IMR-90 (cell line): ENCODE results near the gene CCDC167.

Source experiments
- BHLHE40 ChIP-seq: fragments of 150-350 bp; IDR thresholded peaks from 2 replicates; pipeline ENCODE4 v1.6.1; 2016; ENCODE audit warnings: mild to moderate bottlenecking, low read depth, low read length
- CEBPB ChIP-seq: IDR thresholded peaks from 2 replicates; pipeline ENCODE4 v1.6.1; 2012; ENCODE audit warnings: low read depth, low read length, improper control_type of control experiment
- CTCF ChIP-seq: conservative IDR thresholded peaks from 2 replicates; pipeline ENCODE4 v1.5.1; 2012; ENCODE audit warnings: mild to moderate bottlenecking, low read depth, low read length, improper control_type of control experiment
- FOS ChIP-seq: fragments of 150-350 bp; IDR thresholded peaks from 2 replicates; pipeline ENCODE4 v1.6.1; 2016; ENCODE audit warnings: low read depth, low read length
- MAZ ChIP-seq: IDR thresholded peaks from 2 replicates; pipeline ENCODE4 v1.6.1; 2012; ENCODE audit warnings: low read depth, mild to moderate bottlenecking, low read length, improper control_type of control experiment, moderate library complexity, borderline replicate concordance
- MXI1 ChIP-seq: IDR thresholded peaks from 2 replicates; pipeline ENCODE4 v1.6.1; 2012; ENCODE audit warnings: low read depth, mild to moderate bottlenecking, low read length, moderate library complexity, borderline replicate concordance
- POLR2A ChIP-seq: IDR thresholded peaks from 2 replicates; pipeline ENCODE4 v1.6.1; 2012; ENCODE audit warnings: mild to moderate bottlenecking, low read depth, low read length
- RCOR1 ChIP-seq: IDR thresholded peaks from 2 replicates; pipeline ENCODE4 v1.6.1; 2012; ENCODE audit warnings: mild to moderate bottlenecking, low read length, improper control_type of control experiment; ENCODE audit not compliant: insufficient replicate concordance
- RFX5 ChIP-seq: IDR thresholded peaks from 2 replicates; pipeline ENCODE4 v1.8.0; 2012; ENCODE audit warnings: low read depth, mild to moderate bottlenecking, low read length, moderate library complexity
- SMC3 ChIP-seq: fragments of 150-350 bp; IDR thresholded peaks from 2 replicates; pipeline ENCODE4 v1.6.1; 2016; ENCODE audit warnings: low read depth, mild to moderate bottlenecking, antibody characterized with exemption, low read length, moderate library complexity
- USF2 ChIP-seq: fragments of 150-350 bp; IDR thresholded peaks from 2 replicates; pipeline ENCODE4 v1.6.1; 2017; ENCODE audit warnings: mild to moderate bottlenecking, antibody characterized with exemption, low read length, low read depth

GRCh38 chr6:37530297-37530696, 30.6 kb upstream of the CCDC167 start:
- TF ChIP-seq POLR2A (no peak), CTCF (no peak), RFX5 (no peak), CEBPB (no peak), MXI1 (no peak), SMC3 (no peak), USF2 (no peak), RCOR1 (no peak), BHLHE40 (no peak), FOS (no peak), MAZ (no peak)
